Activated CD8-positive, alpha-beta T cell treated with anti-CD3 and anti-CD28 coated beads for 36 hours (primary cell): ENCODE data around the gene FAM171A2. TPM values are rescaled to one million over a fixed set of nuclear protein-coding genes. Genes with fewer than 3 reads are reported as not detected.

Experiments
- ATAC-seq: fragments of 200-7000 bp; cut with Tn5 transposase; one replicate; pipeline ENCODE4 v1.10.0; 2021; ENCODE audit warnings: mild to moderate bottlenecking, moderate library complexity
- CTCF ChIA-PET: fragments of 350-600 bp; sonication (Branson Sonifier 250); formaldehyde crosslinking; loops from one replicate; lab custom pipeline; 2021; ENCODE audit warnings: antibody characterized with exemption; lab: Charles Lee
- POLR2A ChIA-PET: fragments of 350-600 bp; sonication (Branson Sonifier 250); formaldehyde crosslinking; loops from one replicate; lab custom pipeline; 2021; ENCODE audit warnings: antibody characterized with exemption; lab: Charles Lee
- DNase-seq: peaks from one replicate; pipeline ENCODE4 v3.0.0-alpha.2; 2020
- H3K27ac Mint-ChIP-seq: one replicate; pipeline ENCODE4 v1.8.0; 2021; ENCODE audit warnings: mild to moderate bottlenecking, mixed read lengths
- H3K27me3 Mint-ChIP-seq: one replicate; pipeline ENCODE4 v1.8.0; 2021; ENCODE audit warnings: mixed read lengths
- H3K36me3 Mint-ChIP-seq: one replicate; pipeline ENCODE4 v1.8.0; 2021; ENCODE audit warnings: low read depth, mixed read lengths
- H3K4me1 Mint-ChIP-seq: one replicate; pipeline ENCODE4 v1.8.0; 2021; ENCODE audit warnings: low read depth, mixed read lengths
- H3K4me3 Mint-ChIP-seq: one replicate; pipeline ENCODE4 v1.8.0; 2021; ENCODE audit warnings: mild to moderate bottlenecking, moderate library complexity, mixed read lengths
- H3K9me3 Mint-ChIP-seq: one replicate; pipeline ENCODE4 v1.8.0; 2021; ENCODE audit warnings: mixed read lengths
- CTCF ChIP-seq: fragments of 200-600 bp; IDR thresholded peaks from one replicate; pipeline ENCODE4 v1.8.0; 2022; ENCODE audit warnings: antibody characterized with exemption, mild to moderate bottlenecking
- intact Hi-C: fragments of 100-400 bp; cut with micrococcal nuclease; formaldehyde crosslinking; loops from one replicate; pipeline ENCODE4 v1.10.0; 2022
- total RNA-seq, 2 experiments: library from RNA; stranded (reverse); gene quantifications; one replicate each; pipeline ENCODE4 v1.2.3, GENCODE V29; 2021

Gene FAM171A2
- total RNA-seq, 2 experiments from 2014 or later, result 0.43 to 0.78 TPM

- no peak for DNase-seq
- H3K27ac Mint-ChIP-seq, result no peak overlapping the region
- no peaks in the 10 kb centered on the region for H3K36me3 Mint-ChIP-seq
- H3K4me3 Mint-ChIP-seq, result no peak overlapping the region
- intact Hi-C loops, result no loop called here
- no peak for TF ChIP-seq CTCF
- ChIA-PET CTCF (interaction anchor here (2.7 to 5.2 kb wide), 4 partner anchors 9 to 151 kb away, joined by 9 to 51 read pairs (median 26); partner anchors contain the start of gene GRN), POLR2A (interaction anchor here (0.7 kb wide), 1 partner anchor 1353 kb away, joined by 3 read pairs; no protein-coding TSS in a partner anchor)
- peaks cover 2% of the 10 kb centered on the region for H3K4me1 Mint-ChIP-seq
- H3K9me3 Mint-ChIP-seq, result no peaks in the 10 kb centered on the region
- H3K27me3 Mint-ChIP-seq, result peaks cover 12% of the 10 kb centered on the region
- ATAC-seq, result no peak
These were observed 2.1 kb downstream of the FAM171A2 start for GRCh38 chr17:44361292-44362260.

- no peak for TF ChIP-seq CTCF
- Mint-ChIP-seq H3K4me1 (peaks cover 2% of the 10 kb centered on the region), H3K9me3 (no peaks in the 10 kb centered on the region), H3K36me3 (no peaks in the 10 kb centered on the region), H3K27me3 (peaks cover 7% of the 10 kb centered on the region), H3K4me3 (no peak overlapping the region), H3K27ac (no peak overlapping the region)
- no peak for ATAC-seq
- intact Hi-C loops, result no loop called here
- POLR2A ChIA-PET, result interaction anchor here (1.0 kb wide), 1 partner anchor 151 kb away, joined by 4 read pairs; no protein-coding TSS in a partner anchor
- no peak for DNase-seq
- CTCF ChIA-PET, result interaction anchor here (2.7 to 5.2 kb wide), 4 partner anchors 9 to 151 kb away, joined by 9 to 51 read pairs (median 26); partner anchors contain the start of gene GRN
These were observed 2.8 kb downstream of the FAM171A2 start for GRCh38 chr17:44360826-44361225.

- Mint-ChIP-seq H3K4me1 (peaks cover 2% of the 10 kb centered on the region), H3K27me3 (peaks cover 7% of the 10 kb centered on the region), H3K36me3 (no peaks in the 10 kb centered on the region), H3K4me3 (no peak overlapping the region), H3K27ac (no peak overlapping the region), H3K9me3 (no peaks in the 10 kb centered on the region)
- POLR2A ChIA-PET, result interaction anchor here (0.7 to 1.0 kb wide), 2 partner anchors 150 to 167 kb away, joined by 3 to 4 read pairs; no protein-coding TSS in a partner anchor
- no peak for ATAC-seq
- no peak for DNase-seq
- no peak for TF ChIP-seq CTCF
- CTCF ChIA-PET, result interaction anchor here (1.2 to 5.2 kb wide), 4 partner anchors 8 to 156 kb away, joined by 4 to 51 read pairs (median 10); partner anchors contain the start of gene GRN
- intact Hi-C loops, result no loop called here
These were observed 3.5 kb downstream of the FAM171A2 start for GRCh38 chr17:44360144-44360533.

- intact Hi-C loops, result no loop called here
- TF ChIP-seq CTCF, result no peak
These were observed 4.1 kb downstream of the FAM171A2 start for GRCh38 chr17:44359458-44360143.

More at GRCh38 chr17:44359458-44360143, 4.1 kb downstream of the FAM171A2 start:
- Mint-ChIP-seq H3K27ac (no peak overlapping the region), H3K9me3 (no peaks in the 10 kb centered on the region), H3K36me3 (no peaks in the 10 kb centered on the region), H3K27me3 (peaks cover 2% of the 10 kb centered on the region), H3K4me1 (peaks cover 2% of the 10 kb centered on the region), H3K4me3 (no peak overlapping the region)
- ATAC-seq, result no peak
- ChIA-PET POLR2A (interaction anchor here (0.7 kb wide), 1 partner anchor 167 kb away, joined by 3 read pairs; no protein-coding TSS in a partner anchor), CTCF (interaction anchor here (1.2 to 5.2 kb wide), 6 partner anchors 7 to 156 kb away, joined by 3 to 51 read pairs (median 10); partner anchors contain the start of gene GRN)
- DNase-seq, result no peak
